Ovary (tissue), 9 donors: ENCODE data around the gene KLHL25. TPM values are rescaled to one million over a fixed set of nuclear protein-coding genes. Genes with fewer than 3 reads are reported as not detected.

ENCODE experiments used
- DNase-seq, 5 donors: peaks; one replicate each; pipeline ENCODE4 v3.0.0-alpha.2; 2019 to 2020
- H3K27ac ChIP-seq, 2 donors: fragments of 200-600 bp; one replicate each; pipeline versions ENCODE4 v1.5.1 to v1.8.0; 2019 to 2022
- H3K27me3 ChIP-seq: fragments of 200-600 bp; one replicate; pipeline ENCODE4 v1.8.0; 2022
- H3K36me3 ChIP-seq: fragments of 200-600 bp; sonication (generic); one replicate; pipeline ENCODE4 v1.5.1; 2019
- H3K4me1 ChIP-seq: one replicate; pipeline ENCODE4 v1.8.1; 2013; ENCODE audit warnings: mild to moderate bottlenecking, moderate library complexity; ENCODE audit not compliant: insufficient read depth
- H3K4me3 ChIP-seq: fragments of 200-600 bp; sonication (generic); one replicate; pipeline ENCODE4 v1.5.1; 2017
- H3K9me3 ChIP-seq, 2 donors: fragments of 200-600 bp in 1 of 2; sonication (generic) in 1 of 2; one replicate each; pipeline versions ENCODE4 v1.5.1 to v1.8.1; 2013 to 2019; ENCODE audit warnings: mild to moderate bottlenecking in 1 of 2, moderate library complexity in 1 of 2
- EP300 ChIP-seq: sonication (generic); formaldehyde crosslinking; IDR thresholded peaks from one replicate; pipeline ENCODE4 v1.6.1; 2017; ENCODE audit warnings: antibody characterized with exemption
- POLR2A ChIP-seq: fragments of 450-650 bp; IDR thresholded peaks from one replicate; pipeline ENCODE4 v1.6.1; 2017; ENCODE audit warnings: antibody characterized with exemption, mild to moderate bottlenecking, moderate library complexity
- WGBS, 3 donors: extraction: QIAGEN DNeasy Blood & Tissue Kit in 1 of 3; methylation state at CpG; one replicate each; pipeline versions ENCODE4 v1.1.5 to v1.1.7; 2013 to 2017; 5-methylcytosine and 5-hydroxymethylcytosine counted together
- intact Hi-C, 4 donors: fragments of 100-400 bp; cut with DNase I; formaldehyde crosslinking; loops; one replicate each; pipeline versions ENCODE4 v1.11.0 to v1.15.1; 2022 to 2023
- polyA plus RNA-seq, 2 donors: library from polyadenylated mRNA; stranded (reverse); fragments of 200-250 nt in 1 of 2; fragments of 350-450 nt in 1 of 2; fragmentation: Illumina TruSeq in 1 of 2; extraction: RNeasy Lipid Tissue Mini Kit (QIAGEN cat#74804) in 1 of 2; gene quantifications; one replicate each; pipeline ENCODE4 v1.2.3, GENCODE V29; 2013 to 2014
- total RNA-seq, 7 donors: library from RNA; depleted of rRNA in 2 of 7; stranded (reverse); fragments of >200 nt in 2 of 7; fragmentation: NEBNext Ultra II Directional in 3 of 7; extraction: Animal tissue kit (Norgen Biotek cat#: 25700) in 3 of 7; gene quantifications; one replicate each; pipeline versions ENCODE4 v1.1.0 to v1.2.4, GENCODE V29; 2016 to 2023
- TF ChIP-seq, protein P1 (sequence below), 3 donors: fragments of 450-650 bp in 2 of 3; fragments of 200-600 bp in 1 of 3; IDR thresholded peaks; one replicate each; pipeline versions ENCODE4 v1.5.1 to v1.8.0; 2016 to 2022; ENCODE audit warnings: antibody characterized with exemption in 3 of 3, mild to moderate bottlenecking in 1 of 3
- donor health status: DM: no; HTN: no; CAD: no; lungs with moderate emphysema.
- donor health status: DM: no; HTN: no; CAD: no.
- donor health status: Bipolar disorder and iron deficiency.
- donor health status: DM: yes; HTN: yes; CAD: no.
- donor health status: DM: no; HTN: no; CAD: no.
- donor health status: DM: yes; HTN: yes; CAD: no.

The KLHL25 gene
- total and polyA plus RNA-seq, 9 donors = 0.58 to 9.6 (median 5.8) TPM

DNA sequence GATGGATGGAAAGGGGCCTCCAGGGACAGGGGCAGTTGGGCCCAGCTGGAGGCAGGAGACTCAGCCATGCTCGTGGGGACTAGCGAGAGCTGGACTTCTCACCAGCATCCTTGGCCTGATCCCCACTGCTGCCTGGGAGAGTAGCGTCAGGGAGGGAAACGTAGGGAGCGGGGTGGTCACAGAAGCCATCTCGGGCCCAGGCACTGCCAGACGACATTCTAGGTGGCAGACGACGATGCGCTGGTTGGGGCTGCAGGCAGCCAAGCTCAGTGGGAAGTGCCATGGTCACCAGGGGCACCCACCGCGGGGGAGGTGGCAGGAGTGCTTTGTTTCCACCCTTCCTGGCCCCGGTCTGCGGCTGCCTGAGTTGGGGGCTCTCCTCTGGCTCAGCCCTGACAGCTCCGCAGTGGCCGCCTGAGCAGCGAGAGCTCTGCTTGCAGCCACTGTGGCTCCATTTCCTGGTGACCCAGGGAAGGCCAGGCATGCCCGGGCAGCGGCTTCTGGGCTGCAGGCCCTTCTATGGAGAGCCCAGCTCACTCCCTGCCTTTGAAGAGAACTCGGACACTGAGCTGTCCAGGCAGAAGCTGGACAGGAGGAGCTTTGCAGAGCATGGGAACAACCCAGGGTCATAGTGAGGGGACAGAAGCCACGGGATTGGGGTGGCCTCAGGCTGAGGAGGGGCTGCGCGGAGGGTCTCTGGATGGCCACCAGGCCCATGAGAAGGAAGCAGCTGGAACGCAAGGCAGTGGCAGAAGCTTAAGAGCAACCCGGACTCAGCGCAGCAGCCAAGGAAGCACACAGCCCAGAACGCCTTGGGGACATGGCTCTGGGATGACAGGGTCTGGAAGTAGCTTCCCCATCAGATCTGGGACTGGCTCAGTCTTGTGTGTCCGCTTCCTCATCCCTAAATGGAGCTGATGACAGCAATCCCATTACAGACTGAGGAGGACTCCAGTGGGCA lies 30.8 kb downstream of the KLHL25 start:
- Histone ChIP-seq H3K9me3 (no peaks in the 10 kb centered on the region), H3K27me3 (no peaks in the 10 kb centered on the region), H3K36me3 (no peaks in the 10 kb centered on the region), H3K4me3 (no peak overlapping the region), H3K4me1 (no peaks in the 10 kb centered on the region), H3K27ac (no peak overlapping the region)
- DNase-seq = no peak
- 89 to 96% (median 93%) methylated on average over 25 to 28 of the region's 28 CpGs for WGBS, 3 donors
- intact Hi-C loops = no loop called here
- TF ChIP-seq POLR2A (no peak), EP300 (no peak)
- TF ChIP-seq, protein P1, sequence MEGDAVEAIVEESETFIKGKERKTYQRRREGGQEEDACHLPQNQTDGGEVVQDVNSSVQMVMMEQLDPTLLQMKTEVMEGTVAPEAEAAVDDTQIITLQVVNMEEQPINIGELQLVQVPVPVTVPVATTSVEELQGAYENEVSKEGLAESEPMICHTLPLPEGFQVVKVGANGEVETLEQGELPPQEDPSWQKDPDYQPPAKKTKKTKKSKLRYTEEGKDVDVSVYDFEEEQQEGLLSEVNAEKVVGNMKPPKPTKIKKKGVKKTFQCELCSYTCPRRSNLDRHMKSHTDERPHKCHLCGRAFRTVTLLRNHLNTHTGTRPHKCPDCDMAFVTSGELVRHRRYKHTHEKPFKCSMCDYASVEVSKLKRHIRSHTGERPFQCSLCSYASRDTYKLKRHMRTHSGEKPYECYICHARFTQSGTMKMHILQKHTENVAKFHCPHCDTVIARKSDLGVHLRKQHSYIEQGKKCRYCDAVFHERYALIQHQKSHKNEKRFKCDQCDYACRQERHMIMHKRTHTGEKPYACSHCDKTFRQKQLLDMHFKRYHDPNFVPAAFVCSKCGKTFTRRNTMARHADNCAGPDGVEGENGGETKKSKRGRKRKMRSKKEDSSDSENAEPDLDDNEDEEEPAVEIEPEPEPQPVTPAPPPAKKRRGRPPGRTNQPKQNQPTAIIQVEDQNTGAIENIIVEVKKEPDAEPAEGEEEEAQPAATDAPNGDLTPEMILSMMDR (IDR thresholded peaks at IDR 0.05) = no peak

DNA sequence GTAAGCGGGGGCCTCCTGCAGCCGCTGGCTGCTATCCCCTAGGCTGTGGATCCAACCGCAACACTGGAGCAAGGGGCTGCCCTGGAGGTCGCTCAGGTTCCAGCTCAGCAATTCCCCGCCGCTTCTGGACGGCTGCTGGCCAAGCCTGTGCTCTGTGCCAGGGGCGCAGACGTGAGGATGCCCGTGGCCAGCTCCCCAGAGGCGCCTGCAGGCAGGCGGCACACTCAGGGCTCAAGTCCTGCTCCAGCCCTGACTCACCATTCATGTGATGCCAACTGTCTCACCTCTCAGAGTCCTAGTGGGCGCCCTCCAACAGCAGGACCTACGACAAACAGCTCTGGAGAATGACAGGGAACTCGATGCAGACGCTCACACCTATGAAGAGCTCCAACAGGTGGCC lies 31.6 kb downstream of the KLHL25 start:
- TF ChIP-seq, protein P1 (IDR thresholded peaks at IDR 0.05) = no peak
- TF ChIP-seq POLR2A = no peak
- no peak for TF ChIP-seq EP300
- Histone ChIP-seq H3K27me3 (no peaks in the 10 kb centered on the region), H3K27ac (no peak overlapping the region), H3K9me3 (no peaks in the 10 kb centered on the region), H3K4me3 (no peak overlapping the region), H3K36me3 (no peaks in the 10 kb centered on the region), H3K4me1 (no peaks in the 10 kb centered on the region)
- intact Hi-C loops = no loop called here
- WGBS, 3 donors = 87 to 97% (median 92%) methylated on average over 16 of the region's 16 CpGs
- DNase-seq = no peak

DNA sequence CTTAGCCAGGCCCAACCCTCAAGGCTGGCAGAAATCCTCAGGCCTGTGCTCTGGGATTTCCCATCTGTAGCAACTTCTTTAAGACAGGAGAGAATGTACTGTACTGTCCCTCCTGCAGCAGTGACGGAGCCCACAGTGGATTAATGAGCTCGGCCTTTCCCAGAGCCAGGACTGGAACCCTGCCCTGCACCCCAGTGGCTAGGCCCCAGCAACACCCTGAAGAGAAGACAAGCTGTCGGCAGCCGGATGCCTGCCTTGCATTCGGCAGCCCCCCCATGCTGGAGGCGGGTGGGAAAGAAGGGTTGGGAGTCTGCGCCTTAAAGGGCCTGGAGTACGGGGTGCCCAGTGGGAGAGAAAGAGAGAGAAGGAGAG lies 32.0 kb downstream of the KLHL25 start:
- Histone ChIP-seq H3K36me3 (no peaks in the 10 kb centered on the region), H3K27me3 (no peaks in the 10 kb centered on the region), H3K4me1 (no peaks in the 10 kb centered on the region), H3K27ac (no peak overlapping the region), H3K9me3 (no peaks in the 10 kb centered on the region), H3K4me3 (no peak overlapping the region)
- no peak for DNase-seq
- intact Hi-C loops = no loop called here
- WGBS, 3 donors = 75 to 95% (median 94%) methylated on average over 8 of the region's 8 CpGs
- TF ChIP-seq, protein P1 (IDR thresholded peaks at IDR 0.05) = no peak
- TF ChIP-seq POLR2A (no peak), EP300 (no peak)

DNA sequence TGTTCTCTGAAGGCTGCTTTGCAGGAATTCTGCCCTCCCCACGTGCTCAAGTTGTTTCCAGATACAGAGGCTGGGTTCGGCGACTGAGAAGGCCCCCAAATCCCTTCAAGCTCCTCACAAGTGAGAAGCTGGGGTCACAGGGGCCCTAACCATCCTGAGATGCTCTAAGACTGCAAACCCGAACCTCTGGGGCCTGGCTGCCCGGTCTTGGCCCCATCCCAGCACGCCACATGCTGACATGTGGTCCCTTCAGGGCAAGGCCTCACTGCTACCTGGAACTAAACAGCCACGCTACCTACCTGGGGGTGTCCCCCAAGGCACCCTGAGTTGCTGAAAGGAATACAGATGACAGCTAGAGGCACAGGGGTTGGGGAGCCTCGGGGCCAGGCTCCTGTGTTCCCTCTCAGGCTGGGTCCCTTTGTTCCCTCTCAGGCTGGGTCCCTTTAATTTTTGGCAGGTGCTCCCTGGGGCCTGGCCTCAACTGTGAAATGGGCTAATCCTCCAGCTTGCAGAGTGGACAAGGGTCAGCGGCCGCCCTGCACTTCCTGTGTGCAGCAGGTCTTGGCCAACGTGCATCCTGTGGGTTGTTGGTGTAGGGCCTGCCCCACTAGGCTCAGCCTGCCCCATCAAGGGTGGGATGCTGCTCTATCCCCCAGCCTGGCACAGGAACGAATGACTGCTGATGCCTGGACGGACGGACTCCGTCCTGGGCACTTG lies 32.5 kb downstream of the KLHL25 start:
- no peak for DNase-seq
- no peaks in the 10 kb centered on the region for H3K27me3 ChIP-seq
- no peaks in the 10 kb centered on the region for H3K9me3 ChIP-seq
- TF ChIP-seq POLR2A (no peak), EP300 (no peak)
- TF ChIP-seq, protein P1 (IDR thresholded peaks at IDR 0.05) = no peak
- H3K36me3 ChIP-seq = no peaks in the 10 kb centered on the region
- 85 to 93% (median 86%) methylated on average over 14 to 15 of the region's 15 CpGs for WGBS, 3 donors
- intact Hi-C loops = no loop called here
- H3K27ac ChIP-seq = no peak overlapping the region
- no peaks in the 10 kb centered on the region for H3K4me1 ChIP-seq
- no peak overlapping the region for H3K4me3 ChIP-seq
